ENCODE results near the gene PCBP2.
"Not testable (repeated sequence)": the region's sequence is repeated elsewhere in the genome, so short reads cannot be mapped to it uniquely, and the experiment has no call there.

The PCBP2 gene

GRCh38 chr12:53474077-53474476, 22.2 kb downstream of the PCBP2 start:
- no peak for DNase-seq

GRCh38 chr12:53474819-53475218, 22.9 kb downstream of the PCBP2 start:
- DNase-seq = no peak

DNA sequence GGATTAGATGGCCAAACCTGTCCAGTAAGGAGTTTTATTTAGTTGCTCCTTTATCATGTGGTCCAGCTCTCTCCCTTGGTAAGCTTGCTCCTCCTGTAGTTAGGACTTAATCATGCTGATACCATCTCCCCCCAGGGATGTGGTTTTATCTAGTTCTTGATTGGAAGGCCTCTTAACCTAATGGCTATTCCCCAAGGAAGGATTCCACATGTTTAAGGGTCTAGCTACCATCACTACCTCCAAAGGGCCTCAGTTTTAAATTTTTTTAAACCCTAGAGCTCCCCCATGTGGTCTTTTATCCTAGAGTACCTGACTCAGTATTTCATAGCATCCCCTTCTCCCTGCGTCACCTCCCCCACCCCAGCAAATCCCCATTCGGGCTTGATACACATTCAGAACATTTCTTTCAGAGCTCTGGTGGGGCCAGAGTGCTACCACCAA, 24.9 kb downstream of the PCBP2 start:
- DNase-seq = no peak

DNA sequence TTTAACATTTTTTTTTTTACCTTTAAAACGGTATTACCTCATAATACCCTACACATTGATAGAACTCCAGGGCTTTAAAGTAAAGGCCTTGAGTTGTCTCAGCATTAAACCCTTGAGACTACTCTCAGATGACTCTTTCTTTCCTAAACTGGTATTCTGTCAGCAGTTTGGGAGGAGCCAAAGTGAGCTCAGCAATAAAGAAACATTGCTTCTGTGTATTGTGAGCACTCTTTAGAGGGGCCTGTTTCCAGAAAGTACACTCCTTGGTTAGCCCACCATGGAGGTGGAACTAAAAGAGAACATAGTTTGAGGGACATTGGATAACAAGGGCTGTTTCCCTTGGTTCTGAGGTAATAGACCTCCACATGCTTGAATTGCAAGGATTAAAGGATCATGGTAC, 27.0 kb downstream of the PCBP2 start:
- DNase-seq = no peak

GRCh38 chr12:53479331-53479730, 27.4 kb downstream of the PCBP2 start:
- DNase-seq = no peak

GRCh38 chr12:53480491-53481442, 28.9 kb downstream of the PCBP2 start:
- no peak for DNase-seq

DNA sequence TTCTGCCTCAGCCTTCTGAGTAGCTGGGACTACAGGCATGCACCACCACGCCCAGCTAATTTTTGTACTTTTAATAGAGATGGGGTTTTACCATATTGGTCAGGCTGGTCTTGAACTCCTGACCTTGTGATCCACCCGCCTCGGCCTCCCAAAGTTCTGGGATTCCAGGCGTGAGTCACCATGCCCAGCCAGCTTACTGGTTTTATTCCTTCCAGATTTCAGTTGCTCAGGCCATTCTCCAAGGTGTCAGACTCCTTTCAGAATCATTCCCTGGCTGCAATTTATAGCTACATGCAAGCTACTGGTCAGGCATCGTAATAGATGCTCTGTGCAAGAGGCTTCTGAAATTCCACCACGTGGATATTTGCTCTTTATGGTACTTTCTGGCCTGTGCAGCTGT, 29.6 kb downstream of the PCBP2 start:
- DNase-seq = not testable (repeated sequence)

DNA sequence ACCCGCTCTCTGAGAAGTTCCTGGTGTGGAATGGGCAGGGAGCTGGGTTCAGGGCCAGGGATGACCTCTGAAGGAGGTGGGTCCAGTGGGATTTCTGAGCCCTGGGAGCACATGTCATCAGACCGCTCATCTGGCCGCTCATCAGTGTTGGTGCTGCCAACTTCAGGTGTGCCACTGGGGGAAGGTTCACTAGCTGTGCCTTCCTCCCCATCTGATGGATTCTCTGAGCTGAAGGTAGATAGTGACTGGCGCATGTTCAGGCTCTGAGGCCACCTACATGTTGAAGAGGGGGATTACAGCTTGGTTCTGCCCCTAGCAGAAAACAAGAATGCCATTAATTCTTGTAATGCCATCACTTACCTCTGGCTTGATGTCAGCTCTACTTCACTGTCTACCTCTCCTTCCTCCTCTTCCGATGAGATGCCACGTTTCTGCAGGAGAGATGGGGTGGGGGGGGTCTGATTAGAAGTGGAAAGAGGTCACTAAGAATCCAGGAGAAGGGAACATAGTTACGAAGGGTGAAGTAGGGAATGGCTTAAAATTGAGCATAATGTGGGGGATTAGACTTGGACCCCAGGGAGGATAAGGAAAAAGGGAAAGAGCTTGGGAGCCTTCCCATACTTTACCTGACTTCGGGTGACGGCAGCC, 30.2 kb downstream of the PCBP2 start:
- DNase-seq = no peak

DNA sequence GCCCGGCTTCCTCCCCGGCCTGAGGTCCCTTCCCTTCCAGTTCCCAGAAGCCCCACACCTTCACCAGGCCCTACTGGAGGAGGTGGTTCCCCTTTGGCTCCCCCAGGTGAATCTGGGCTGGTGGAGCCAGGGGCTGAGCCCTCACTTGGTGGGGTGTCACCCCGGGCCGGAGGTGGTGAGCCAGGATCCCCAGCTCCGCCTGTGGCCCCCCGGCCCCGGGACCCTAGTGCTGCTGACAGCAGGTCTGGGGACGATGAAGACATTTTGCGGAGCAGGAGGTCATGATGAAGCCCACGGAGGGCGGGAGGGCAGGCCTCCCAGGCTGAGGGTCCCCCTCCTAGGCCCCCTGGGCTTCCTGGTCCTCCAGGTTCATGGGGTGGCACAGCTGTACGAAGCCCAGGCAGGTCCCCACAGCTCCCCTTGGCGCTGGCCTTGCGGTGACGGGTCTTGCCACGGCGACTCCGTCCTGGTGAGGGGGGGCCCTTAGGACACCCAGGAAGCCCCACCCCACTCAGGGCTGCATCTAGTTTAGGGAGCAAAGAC, 30.8 kb downstream of the PCBP2 start:
- no peak for DNase-seq

- no peak for DNase-seq
These were observed 31.5 kb downstream of the PCBP2 start for GRCh38 chr12:53483225-53483978.

GRCh38 chr12:53483979-53484377, 32.1 kb downstream of the PCBP2 start:
- DNase-seq = no peak

DNA sequence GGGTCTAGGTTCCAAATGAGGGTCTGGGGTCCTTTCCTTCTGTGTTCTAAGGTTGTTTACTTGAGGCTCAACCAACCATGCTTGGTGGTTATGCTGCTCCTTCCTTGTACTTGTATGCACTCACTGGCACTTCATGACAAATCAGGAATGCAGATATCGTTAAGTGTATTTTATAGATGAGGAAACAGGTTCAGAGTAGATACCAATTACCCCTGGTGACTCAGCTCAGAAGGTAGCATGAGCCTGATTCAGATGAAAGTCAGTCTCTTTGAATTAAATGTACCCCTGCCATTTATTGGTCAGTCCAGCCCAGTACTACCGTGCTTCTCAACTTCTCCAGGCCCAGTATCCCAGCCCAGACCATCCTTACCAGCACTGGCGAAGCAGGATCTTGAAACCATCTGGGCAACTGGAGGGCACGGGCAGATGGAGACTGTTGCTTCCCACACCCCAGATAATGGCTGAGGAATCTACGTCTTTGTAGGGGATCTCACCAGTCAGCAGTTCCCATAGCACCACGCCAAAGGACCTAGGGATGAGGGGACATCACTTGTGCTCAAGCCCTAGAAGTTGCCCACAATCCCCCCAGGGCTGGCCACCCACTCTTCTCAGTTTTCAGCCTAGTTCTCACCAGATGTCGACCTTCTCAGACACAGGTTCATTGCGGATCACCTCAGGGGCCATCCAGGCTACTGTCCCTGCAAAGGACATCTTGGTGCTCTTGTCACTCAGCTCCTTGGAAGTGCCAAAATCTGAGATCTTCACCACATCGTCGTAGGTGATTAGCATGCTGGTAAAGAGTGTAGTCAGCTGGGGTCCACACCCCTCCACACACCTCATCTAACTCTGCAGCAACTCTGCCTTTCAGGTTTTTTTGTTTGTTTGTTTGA, 33.0 kb downstream of the PCBP2 start:
- DNase-seq = no peak

DNA sequence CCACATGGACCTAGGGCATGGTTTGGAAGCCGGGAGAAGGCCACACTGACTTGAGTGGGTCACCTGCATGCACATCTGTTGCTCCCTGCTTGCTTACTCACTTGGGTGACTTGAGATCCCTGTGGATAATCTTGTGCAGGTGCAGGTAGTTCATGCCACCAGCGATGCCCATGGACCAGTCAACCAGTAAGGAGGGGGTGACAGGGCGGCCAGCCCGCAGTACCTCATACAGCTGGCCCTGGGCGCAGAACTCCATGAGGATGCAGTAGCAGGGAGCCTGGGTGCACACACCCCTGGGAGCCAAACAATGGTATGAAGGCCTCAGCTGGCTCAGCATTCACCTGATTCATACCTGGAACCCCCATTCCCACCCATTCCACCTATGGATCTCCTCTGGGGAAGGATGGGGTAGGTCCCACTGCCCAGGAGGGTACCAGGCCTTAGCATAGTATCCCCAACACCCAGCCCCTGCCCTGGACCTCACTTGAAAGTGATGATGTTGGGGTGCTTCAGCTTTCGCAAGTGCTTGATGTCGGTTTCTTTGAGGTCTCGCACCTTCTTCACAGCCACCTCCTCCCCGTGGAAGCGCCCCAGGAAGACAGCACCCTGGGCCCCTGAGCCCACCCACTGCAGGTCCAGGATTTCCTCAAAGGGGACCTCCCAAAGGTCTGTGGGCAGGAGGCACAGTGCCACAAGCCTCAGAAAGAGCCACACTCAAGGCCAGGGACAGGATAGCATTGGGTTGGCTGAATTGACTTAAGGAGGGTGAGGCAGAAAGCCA, 34.2 kb downstream of the PCBP2 start:
- no peak for DNase-seq

GRCh38 chr12:53486736-53487487, 35.0 kb downstream of the PCBP2 start:
- DNase-seq = no peak

DNA sequence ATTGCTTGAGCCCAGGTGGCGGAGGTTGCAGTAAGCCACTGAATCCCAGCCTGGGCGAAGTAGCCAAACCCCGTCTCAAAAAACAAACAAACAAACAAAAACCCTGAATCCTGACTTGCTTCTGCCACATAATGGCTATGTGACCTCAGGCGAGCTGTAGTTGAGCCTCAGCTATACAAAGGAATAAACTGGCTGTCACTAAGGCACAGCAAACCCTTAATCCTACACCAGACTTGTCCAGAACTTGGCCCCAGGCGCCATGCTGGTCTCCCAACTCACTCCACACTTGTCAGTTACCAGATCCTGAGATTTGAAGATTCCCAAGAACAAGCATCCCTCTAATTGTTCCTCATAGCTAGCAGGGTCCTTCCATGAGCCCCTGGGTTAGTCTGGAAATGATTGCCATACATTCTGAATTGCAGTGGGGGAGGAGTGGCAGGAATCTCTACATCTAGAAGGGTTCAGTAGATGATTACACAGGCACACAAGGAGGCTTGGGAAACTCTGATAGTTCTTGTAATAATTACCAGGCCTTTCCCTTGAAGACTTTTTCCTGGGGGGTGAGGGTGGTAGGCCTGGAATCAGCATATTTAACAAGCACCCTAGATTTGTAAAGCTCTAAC, 37.5 kb downstream of the PCBP2 start:
- no peak for DNase-seq

DNA sequence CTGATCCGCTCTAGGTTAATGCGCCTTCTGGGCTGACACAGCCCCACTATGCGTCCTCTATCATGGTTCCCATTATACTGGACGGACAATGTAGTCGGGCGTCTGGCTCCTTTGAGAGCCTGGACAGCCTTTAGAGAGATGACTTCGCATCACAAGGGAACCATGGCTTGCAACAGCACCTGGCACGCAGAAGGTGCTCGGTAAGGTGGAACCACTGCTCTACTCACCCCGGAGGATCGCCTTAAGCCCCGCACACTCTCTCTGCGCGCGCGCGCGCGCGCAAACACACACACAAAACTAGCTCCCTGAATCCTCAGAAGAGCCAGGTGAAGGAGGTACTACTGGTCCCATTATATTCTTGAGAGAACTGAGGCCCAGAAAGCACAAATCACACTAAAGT, 40.3 kb downstream of the PCBP2 start:
- no peak for DNase-seq

GRCh38 chr12:53492830-53493609, 41.1 kb downstream of the PCBP2 start:
- DNase-seq = peak; percentile 29

DNA sequence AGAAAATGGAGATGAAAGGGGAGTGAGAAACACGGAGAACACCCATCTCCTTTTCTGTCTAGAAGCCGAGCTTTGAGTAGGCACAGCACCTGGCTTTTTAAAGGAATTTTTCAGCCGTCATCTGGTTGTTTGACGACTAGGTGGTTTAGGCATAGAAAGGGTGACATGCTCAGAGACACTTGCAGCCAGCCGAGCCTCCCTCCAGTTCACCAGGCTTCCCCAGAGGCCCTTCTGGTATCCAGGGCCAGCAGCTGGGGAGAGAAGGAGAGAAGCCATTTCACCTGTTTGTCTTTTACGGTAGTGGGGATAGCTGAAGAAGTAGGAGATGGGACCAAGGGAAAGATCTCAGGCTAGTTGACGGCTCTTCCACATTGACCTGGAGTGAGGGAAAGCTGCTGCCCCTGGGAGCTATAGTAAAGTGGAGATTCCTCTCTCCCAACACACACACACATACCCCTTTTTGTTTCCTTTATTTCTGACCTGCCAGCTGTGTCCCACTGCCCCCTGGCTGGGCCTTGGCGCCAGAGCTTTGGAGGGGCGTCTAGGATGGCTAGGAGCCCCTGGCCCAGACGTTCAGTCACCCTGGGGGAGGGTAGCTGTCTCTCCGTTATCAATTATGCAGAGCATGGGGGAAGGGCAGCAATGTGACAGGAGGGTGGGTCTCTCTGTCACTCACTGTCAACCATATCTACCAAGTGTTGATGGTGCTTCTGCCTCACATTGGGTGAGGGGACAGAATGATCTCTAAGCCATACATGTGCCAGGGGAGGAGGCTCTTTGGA, 41.9 kb downstream of the PCBP2 start:
- no peak for DNase-seq
